Ishikawa (cell line): Measurements from ENCODE around the gene FRMPD3.

ENCODE experiments used
- CREB1 ChIP-seq: IDR thresholded peaks from 2 replicates; pipeline ENCODE4 v1.6.1; 2012; ENCODE audit warnings: low read depth
- EGR1 ChIP-seq: IDR thresholded peaks from 2 replicates; pipeline ENCODE4 v1.6.1; 2012
- EP300 ChIP-seq: IDR thresholded peaks from 2 replicates; pipeline ENCODE4 v1.6.1; 2012; ENCODE audit warnings: borderline replicate concordance
- FOXM1 ChIP-seq: IDR thresholded peaks from 2 replicates; pipeline ENCODE4 v1.6.1; 2012; ENCODE audit warnings: low read depth, borderline replicate concordance
- MAX ChIP-seq: IDR thresholded peaks from 2 replicates; pipeline ENCODE4 v1.6.1; 2012
- NFIC ChIP-seq: IDR thresholded peaks from 2 replicates; pipeline ENCODE4 v1.6.1; 2012
- RAD21 ChIP-seq: IDR thresholded peaks from 2 replicates; pipeline ENCODE4 v1.6.1; 2012; ENCODE audit warnings: low read depth
- TAF1 ChIP-seq: IDR thresholded peaks from 2 replicates; pipeline ENCODE4 v1.6.1; 2012; ENCODE audit warnings: low read depth, mild to moderate bottlenecking
- TCF12 ChIP-seq: IDR thresholded peaks from 2 replicates; pipeline ENCODE4 v1.6.1; 2012; ENCODE audit warnings: low read depth
- TEAD4 ChIP-seq: IDR thresholded peaks from 2 replicates; pipeline ENCODE4 v1.6.1; 2012
- USF1 ChIP-seq: IDR thresholded peaks from 2 replicates; pipeline ENCODE4 v1.6.1; 2012
- TF ChIP-seq, protein P1 (sequence below): IDR thresholded peaks from 2 replicates; pipeline ENCODE4 v1.6.1; 2012; ENCODE audit warnings: low read depth, mild to moderate bottlenecking

- no peak for TF ChIP-seq FOXM1
- no peak for TF ChIP-seq EP300
- no peak for TF ChIP-seq CREB1
- TF ChIP-seq, protein P1, sequence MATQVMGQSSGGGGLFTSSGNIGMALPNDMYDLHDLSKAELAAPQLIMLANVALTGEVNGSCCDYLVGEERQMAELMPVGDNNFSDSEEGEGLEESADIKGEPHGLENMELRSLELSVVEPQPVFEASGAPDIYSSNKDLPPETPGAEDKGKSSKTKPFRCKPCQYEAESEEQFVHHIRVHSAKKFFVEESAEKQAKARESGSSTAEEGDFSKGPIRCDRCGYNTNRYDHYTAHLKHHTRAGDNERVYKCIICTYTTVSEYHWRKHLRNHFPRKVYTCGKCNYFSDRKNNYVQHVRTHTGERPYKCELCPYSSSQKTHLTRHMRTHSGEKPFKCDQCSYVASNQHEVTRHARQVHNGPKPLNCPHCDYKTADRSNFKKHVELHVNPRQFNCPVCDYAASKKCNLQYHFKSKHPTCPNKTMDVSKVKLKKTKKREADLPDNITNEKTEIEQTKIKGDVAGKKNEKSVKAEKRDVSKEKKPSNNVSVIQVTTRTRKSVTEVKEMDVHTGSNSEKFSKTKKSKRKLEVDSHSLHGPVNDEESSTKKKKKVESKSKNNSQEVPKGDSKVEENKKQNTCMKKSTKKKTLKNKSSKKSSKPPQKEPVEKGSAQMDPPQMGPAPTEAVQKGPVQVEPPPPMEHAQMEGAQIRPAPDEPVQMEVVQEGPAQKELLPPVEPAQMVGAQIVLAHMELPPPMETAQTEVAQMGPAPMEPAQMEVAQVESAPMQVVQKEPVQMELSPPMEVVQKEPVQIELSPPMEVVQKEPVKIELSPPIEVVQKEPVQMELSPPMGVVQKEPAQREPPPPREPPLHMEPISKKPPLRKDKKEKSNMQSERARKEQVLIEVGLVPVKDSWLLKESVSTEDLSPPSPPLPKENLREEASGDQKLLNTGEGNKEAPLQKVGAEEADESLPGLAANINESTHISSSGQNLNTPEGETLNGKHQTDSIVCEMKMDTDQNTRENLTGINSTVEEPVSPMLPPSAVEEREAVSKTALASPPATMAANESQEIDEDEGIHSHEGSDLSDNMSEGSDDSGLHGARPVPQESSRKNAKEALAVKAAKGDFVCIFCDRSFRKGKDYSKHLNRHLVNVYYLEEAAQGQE: no peak
- no peak for TF ChIP-seq MAX
- no peak for TF ChIP-seq RAD21
- no peak for TF ChIP-seq EGR1
- TF ChIP-seq NFIC: no peak
- no peak for TF ChIP-seq USF1
- TF ChIP-seq TCF12: no peak
- TF ChIP-seq TAF1: no peak
- no peak for TF ChIP-seq TEAD4
Observed at GRCh38 chrX:107454302-107454701, 4.8 kb downstream of the FRMPD3 start.
